HG03039 (cell line): ENCODE results near the gene MRPL54.
"Not testable (repeated sequence)": the region's sequence is repeated elsewhere in the genome, so short reads cannot be mapped to it uniquely, and the experiment has no call there.

Experiments used
- ATAC-seq: cut with Tn5 transposase; IDR thresholded peaks from one replicate; pipeline ENCODE4 v1.9.1; 2021; ENCODE audit warnings: mild to moderate bottlenecking, moderate library complexity; ENCODE audit not compliant: unreplicated experiment

The MRPL54 gene

GRCh38 chr19:3738477-3739220 is 23.8 kb upstream of the MRPL54 start:
- no peak for ATAC-seq

GRCh38 chr19:3740431-3740830 is 22.1 kb upstream of the MRPL54 start:
- ATAC-seq: no peak

- ATAC-seq: no peak
These were observed 19.0 kb upstream of the MRPL54 start for GRCh38 chr19:3743486-3743885.

- ATAC-seq: no peak
These were observed 17.0 kb upstream of the MRPL54 start for GRCh38 chr19:3745363-3746045.

- ATAC-seq: no peak
These were observed 16.0 kb upstream of the MRPL54 start for GRCh38 chr19:3746371-3747056.

- ATAC-seq: no peak
These were observed 13.5 kb upstream of the MRPL54 start for GRCh38 chr19:3748965-3749364.

GRCh38 chr19:3750211-3750610 is 12.3 kb upstream of the MRPL54 start:
- no peak for ATAC-seq

- ATAC-seq: no peak
These were observed 11.2 kb upstream of the MRPL54 start for GRCh38 chr19:3751236-3751635.

GRCh38 chr19:3752492-3752891 is 10.0 kb upstream of the MRPL54 start:
- ATAC-seq: no peak

- ATAC-seq: no peak
These were observed 8.7 kb upstream of the MRPL54 start for GRCh38 chr19:3753631-3754410.

GRCh38 chr19:3757705-3758104 is 4.8 kb upstream of the MRPL54 start:
- ATAC-seq: not testable (repeated sequence)

- ATAC-seq: not testable (repeated sequence)
These were observed 4.2 kb upstream of the MRPL54 start for GRCh38 chr19:3758297-3758696.

GRCh38 chr19:3759482-3760254 is 2.8 kb upstream of the MRPL54 start:
- ATAC-seq: no peak

GRCh38 chr19:3760871-3761361 is 1.6 kb upstream of the MRPL54 start:
- ATAC-seq: no peak

- ATAC-seq: peak; percentile 48
These were observed 926 bp upstream of the MRPL54 start, which contains the start of gene APBA3 for GRCh38 chr19:3761382-3762129. Gene APBA3 (minus strand): TSS chr19:3761692. CDS start chr19:3760264, 1,428 bp downstream.

- no peak for ATAC-seq
These were observed 380 bp upstream of the MRPL54 start for GRCh38 chr19:3762130-3762473.

- no peak for ATAC-seq
These were observed 2.6 kb downstream of the MRPL54 start for GRCh38 chr19:3765121-3765520.

GRCh38 chr19:3765757-3766156 is 3.3 kb downstream of the MRPL54 start:
- ATAC-seq: not testable (repeated sequence)

- no peak for ATAC-seq
These were observed 4.0 kb downstream of the MRPL54 start for GRCh38 chr19:3766520-3766919.
